Chondrocyte (in vitro differentiated cells): Measurements from ENCODE around the gene IGFBP5. TPM values are rescaled to one million over a fixed set of nuclear protein-coding genes. Genes with fewer than 3 reads are reported as not detected.

ENCODE experiments used
- DNase-seq: peaks from one replicate; pipeline ENCODE4 v3.0.0; 2021; ENCODE audit warnings: mixed read lengths, low spot score
- H3K27ac Mint-ChIP-seq: one replicate; pipeline ENCODE4 v1.8.0; 2021; ENCODE audit warnings: mild to moderate bottlenecking, moderate library complexity, mixed read lengths; ENCODE audit not compliant: unreplicated experiment
- H3K27me3 Mint-ChIP-seq: 2 replicates; pipeline ENCODE4 v1.8.0; 2021; ENCODE audit warnings: low read depth, mixed read lengths
- H3K36me3 Mint-ChIP-seq: 2 replicates; pipeline ENCODE4 v1.8.0; 2021; ENCODE audit warnings: low read depth, mixed read lengths
- H3K4me1 Mint-ChIP-seq: 2 replicates; pipeline ENCODE4 v1.8.0; 2021; ENCODE audit warnings: low read depth, mild to moderate bottlenecking, mixed read lengths
- H3K4me3 Mint-ChIP-seq: one replicate; pipeline ENCODE4 v1.8.0; 2021; ENCODE audit warnings: mild to moderate bottlenecking, moderate library complexity, mixed read lengths; ENCODE audit not compliant: unreplicated experiment
- H3K9me3 Mint-ChIP-seq: 2 replicates; pipeline ENCODE4 v1.8.0; 2021; ENCODE audit warnings: low read depth, mixed read lengths
- CTCF ChIP-seq: fragments of 200-600 bp; sonication (generic); IDR thresholded peaks from 2 replicates; pipeline ENCODE4 v1.5.0; 2021; ENCODE audit warnings: antibody characterized with exemption, mild to moderate bottlenecking, moderate library complexity
- total RNA-seq: library from RNA; stranded (reverse); gene quantifications from 3 replicates; pipeline ENCODE4 v1.2.1, GENCODE V29; 2021

IGFBP5 gene
- total RNA-seq, 1 donor from 2014 or later = 502 TPM

- no peak overlapping the region for H3K4me3 Mint-ChIP-seq
- peaks cover 80% of the 10 kb centered on the region for H3K4me1 Mint-ChIP-seq
- no peaks in the 10 kb centered on the region for H3K27me3 Mint-ChIP-seq
- H3K36me3 Mint-ChIP-seq = peaks cover 30% of the 10 kb centered on the region
- TF ChIP-seq CTCF = no peak
- no peak for DNase-seq
- peak overlapping the region; percentile 94 for H3K27ac Mint-ChIP-seq
- no peaks in the 10 kb centered on the region for H3K9me3 Mint-ChIP-seq
These were observed 50.3 kb downstream of the IGFBP5 start for GRCh38 chr2:216644842-216645635.

GRCh38 chr2:216643986-216644659 lies 51.2 kb downstream of the IGFBP5 start:
- no peaks in the 10 kb centered on the region for H3K9me3 Mint-ChIP-seq
- peak; percentile 19 for TF ChIP-seq CTCF
- H3K4me1 Mint-ChIP-seq = peaks cover 75% of the 10 kb centered on the region
- H3K36me3 Mint-ChIP-seq = peaks cover 34% of the 10 kb centered on the region
- no peaks in the 10 kb centered on the region for H3K27me3 Mint-ChIP-seq
- DNase-seq = no peak
- H3K4me3 Mint-ChIP-seq = no peak overlapping the region
- H3K27ac Mint-ChIP-seq = peak overlapping the region; percentile 94

- Mint-ChIP-seq H3K4me1 (peaks cover 54% of the 10 kb centered on the region), H3K4me3 (peak overlapping the region; percentile 100), H3K27me3 (no peaks in the 10 kb centered on the region), H3K9me3 (no peaks in the 10 kb centered on the region), H3K27ac (peak overlapping the region; percentile 96), H3K36me3 (peaks cover 27% of the 10 kb centered on the region)
- no peak for TF ChIP-seq CTCF
- peak; percentile 14 for DNase-seq
These were observed 57.9 kb downstream of the IGFBP5 start for GRCh38 chr2:216637472-216637871.

- no peak for TF ChIP-seq CTCF
- H3K27ac Mint-ChIP-seq = peak overlapping the region; percentile 96
- peaks cover 58% of the 10 kb centered on the region for H3K4me1 Mint-ChIP-seq
- H3K9me3 Mint-ChIP-seq = no peaks in the 10 kb centered on the region
- peak; percentile 90 for DNase-seq
- H3K36me3 Mint-ChIP-seq = peaks cover 27% of the 10 kb centered on the region
- H3K27me3 Mint-ChIP-seq = no peaks in the 10 kb centered on the region
- peak overlapping the region; percentile 100 for H3K4me3 Mint-ChIP-seq
These were observed 58.5 kb downstream of the IGFBP5 start for GRCh38 chr2:216636551-216637450.
